Right lobe of liver (tissue), 6 donors: Measurements from ENCODE around the gene CCDC33. TPM values are rescaled to one million over a fixed set of nuclear protein-coding genes. Genes with fewer than 3 reads are reported as not detected.

Experiments used
- ATAC-seq, 4 donors: fragments of 200-7000 bp; cut with Tn5 transposase; one replicate each; pipeline ENCODE4 v1.9.1; 2020; ENCODE audit warnings: mild to moderate bottlenecking in 4 of 4, moderate library complexity in 4 of 4
- DNase-seq, 3 donors: peaks; one replicate each; pipeline ENCODE4 v3.0.0-alpha.2; 2020
- H3K27ac ChIP-seq, 3 donors: fragments of 200-600 bp; one replicate each; pipeline ENCODE4 v1.8.0; 2022
- H3K27me3 ChIP-seq, 2 donors: fragments of 200-600 bp; one replicate each; pipeline ENCODE4 v1.8.0; 2022
- H3K36me3 ChIP-seq, 4 donors: fragments of 200-600 bp; sonication (generic) in 1 of 4; one replicate each; pipeline versions ENCODE4 v1.5.1 to v1.8.0; 2017 to 2022; ENCODE audit warnings: control low read depth in 1 of 4
- H3K4me1 ChIP-seq, 4 donors: fragments of 200-600 bp; sonication (generic) in 1 of 4; one replicate each; pipeline versions ENCODE4 v1.5.1 to v1.8.0; 2017 to 2022; ENCODE audit warnings: control low read depth in 1 of 4
- H3K4me3 ChIP-seq, 3 donors: fragments of 200-600 bp; one replicate each; pipeline ENCODE4 v1.8.0; 2022
- H3K9me3 ChIP-seq, 4 donors: fragments of 200-600 bp; sonication (generic) in 1 of 4; one replicate each; pipeline versions ENCODE4 v1.5.1 to v1.8.0; 2017 to 2022; ENCODE audit warnings: control low read depth in 1 of 4
- POLR2A ChIP-seq: fragments of 450-650 bp; IDR thresholded peaks from one replicate; pipeline ENCODE4 v1.6.1; 2017; ENCODE audit warnings: antibody characterized with exemption, mild to moderate bottlenecking
- WGBS: methylation state at CpG from one replicate; pipeline ENCODE4 v1.1.6; 2018; ENCODE audit warnings: low coverage, low lambda C conversion rate; ENCODE audit not compliant: insufficient coverage; ENCODE audit errors: missing lambda C conversion rate; 5-methylcytosine and 5-hydroxymethylcytosine counted together
- intact Hi-C, 2 donors: fragments of 100-400 bp; cut with DNase I; formaldehyde crosslinking; loops; one replicate each; pipeline versions ENCODE4 v1.11.2 to v1.14.1; 2022
- total RNA-seq, 6 experiments: library from RNA; depleted of rRNA in 2 of 6; stranded (reverse); fragments of >200 nt in 2 of 6; fragmentation: NEBNext Ultra II Directional in 3 of 6; extraction: Animal tissue kit (Norgen Biotek cat#: 25700) in 3 of 6; gene quantifications; one replicate each; pipeline versions ENCODE4 v1.1.0 to v1.2.4, GENCODE V29; 2016 to 2023
- TF ChIP-seq, protein P1 (sequence below), 4 donors: fragments of 200-600 bp in 3 of 4; fragments of 450-650 bp in 1 of 4; IDR thresholded peaks; one replicate each; pipeline versions ENCODE4 v1.5.1 to v1.8.0; 2016 to 2022; ENCODE audit warnings: antibody characterized with exemption in 4 of 4, mild to moderate bottlenecking in 2 of 4
- donor health status: DM: no; HTN: yes; CAD: no.
- donor health status: DM: no; HTN: no; CAD: no.
- donor health status: DM: no; HTN: no; CAD: no.
- donor health status: DM: no; HTN: yes; CAD: no.
- donor health status: DM: no; HTN: yes; CAD: no.

Gene CCDC33
- total RNA-seq, 6 experiments from 2014 or later: not detected

DNA sequence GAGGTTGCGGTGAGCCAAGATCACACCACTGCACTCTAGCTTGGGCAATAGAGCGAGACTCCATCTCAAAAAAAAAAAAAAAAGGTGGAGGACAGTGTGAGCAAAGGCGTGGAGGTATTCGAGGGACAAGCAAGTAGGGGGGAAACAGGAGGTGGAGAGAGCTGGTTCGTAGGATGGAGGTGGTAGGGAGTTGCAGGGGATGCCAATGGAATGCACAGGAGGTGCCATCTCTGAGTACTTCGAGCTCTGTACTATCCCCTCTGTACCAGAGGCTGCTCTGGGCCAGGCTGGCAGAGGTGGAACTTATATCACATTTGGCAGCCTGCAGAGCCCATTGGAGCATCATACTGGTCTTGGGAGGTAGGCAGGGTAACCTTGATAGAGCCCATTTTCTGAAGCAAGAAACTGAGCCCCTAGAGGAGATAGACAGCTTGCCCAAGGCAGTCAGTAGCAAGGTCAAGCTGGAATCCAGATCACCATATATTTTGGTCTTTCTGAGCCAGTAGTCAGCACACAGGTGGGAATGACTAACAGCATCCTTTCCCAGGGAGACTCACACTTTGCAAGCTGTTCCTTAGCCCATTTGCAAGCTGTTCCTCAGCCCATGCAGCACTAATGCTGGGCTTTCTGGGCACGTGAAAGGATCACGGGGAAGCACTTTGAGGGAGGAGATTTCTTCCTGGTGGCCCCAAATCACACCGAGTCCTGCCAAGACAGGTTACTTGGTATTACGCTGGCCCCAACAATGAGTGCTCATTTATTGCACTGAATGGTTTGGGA is 9.2 kb upstream of the CCDC33 start:
- Histone ChIP-seq H3K9me3 (no peaks in the 10 kb centered on the region), H3K4me3 (no peak overlapping the region), H3K36me3 (no peaks in the 10 kb centered on the region), H3K27me3 (no peaks in the 10 kb centered on the region), H3K27ac (no peak overlapping the region), H3K4me1 (no peaks in the 10 kb centered on the region)
- intact Hi-C loops: loop anchor here in 1 of 2 donors (10.0 kb wide), 1 partner anchor 58 kb away; no protein-coding TSS in a partner anchor
- no peak for ATAC-seq
- WGBS: 50% methylated on average over 2 of the region's 10 CpGs
- TF ChIP-seq, protein P1, sequence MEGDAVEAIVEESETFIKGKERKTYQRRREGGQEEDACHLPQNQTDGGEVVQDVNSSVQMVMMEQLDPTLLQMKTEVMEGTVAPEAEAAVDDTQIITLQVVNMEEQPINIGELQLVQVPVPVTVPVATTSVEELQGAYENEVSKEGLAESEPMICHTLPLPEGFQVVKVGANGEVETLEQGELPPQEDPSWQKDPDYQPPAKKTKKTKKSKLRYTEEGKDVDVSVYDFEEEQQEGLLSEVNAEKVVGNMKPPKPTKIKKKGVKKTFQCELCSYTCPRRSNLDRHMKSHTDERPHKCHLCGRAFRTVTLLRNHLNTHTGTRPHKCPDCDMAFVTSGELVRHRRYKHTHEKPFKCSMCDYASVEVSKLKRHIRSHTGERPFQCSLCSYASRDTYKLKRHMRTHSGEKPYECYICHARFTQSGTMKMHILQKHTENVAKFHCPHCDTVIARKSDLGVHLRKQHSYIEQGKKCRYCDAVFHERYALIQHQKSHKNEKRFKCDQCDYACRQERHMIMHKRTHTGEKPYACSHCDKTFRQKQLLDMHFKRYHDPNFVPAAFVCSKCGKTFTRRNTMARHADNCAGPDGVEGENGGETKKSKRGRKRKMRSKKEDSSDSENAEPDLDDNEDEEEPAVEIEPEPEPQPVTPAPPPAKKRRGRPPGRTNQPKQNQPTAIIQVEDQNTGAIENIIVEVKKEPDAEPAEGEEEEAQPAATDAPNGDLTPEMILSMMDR (IDR thresholded peaks at IDR 0.05): no peak
- TF ChIP-seq POLR2A: no peak
- no peak for DNase-seq

DNA sequence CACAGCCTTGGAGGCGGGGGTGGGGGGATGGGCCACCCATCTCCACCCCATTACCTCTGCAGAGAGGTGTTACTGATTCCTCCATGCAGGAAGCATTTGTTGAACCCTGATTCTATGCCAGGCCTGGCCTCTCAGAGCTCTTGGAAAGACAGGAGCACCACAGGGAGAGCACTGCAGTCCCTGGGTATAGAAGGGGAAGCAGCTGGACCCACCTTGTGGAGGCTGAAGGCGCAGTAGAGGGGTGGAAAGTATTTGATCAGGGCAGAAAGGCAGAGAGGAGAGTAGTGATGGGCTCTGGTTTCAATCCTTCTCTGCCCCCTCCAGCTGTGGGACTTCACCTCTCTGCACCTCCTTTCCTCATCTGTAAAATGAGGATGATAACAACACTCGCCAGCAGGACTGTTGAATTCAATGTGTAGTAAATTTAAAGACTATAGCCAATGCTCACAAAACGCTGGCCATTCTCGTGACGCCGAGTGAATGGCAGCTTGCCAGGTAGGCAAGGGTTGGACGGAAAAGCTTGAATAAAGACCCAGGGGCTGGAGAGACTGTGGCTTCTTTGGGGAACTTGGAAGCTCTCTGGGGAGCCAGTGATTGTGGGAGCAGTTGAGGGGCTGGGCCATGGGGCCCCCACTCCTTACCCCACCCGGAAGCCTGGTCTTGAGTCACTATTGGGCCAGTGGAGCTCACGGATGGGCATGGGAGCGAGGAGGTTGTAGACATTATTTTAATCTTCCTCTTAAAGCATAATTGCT is 8.0 kb upstream of the CCDC33 start:
- DNase-seq (no peak), ATAC-seq (no peak)
- H3K27ac ChIP-seq: no peak overlapping the region
- TF ChIP-seq, protein P1 (IDR thresholded peaks at IDR 0.05): no peak
- no peak for TF ChIP-seq POLR2A
- intact Hi-C loops: loop anchor here in 1 of 2 donors (10.0 kb wide), 1 partner anchor 57 kb away; no protein-coding TSS in a partner anchor
- H3K4me3 ChIP-seq: no peak overlapping the region
- no peaks in the 10 kb centered on the region for H3K9me3 ChIP-seq
- no peaks in the 10 kb centered on the region for H3K4me1 ChIP-seq
- H3K27me3 ChIP-seq: no peaks in the 10 kb centered on the region
- 39% methylated on average over 8 of the region's 11 CpGs for WGBS
- H3K36me3 ChIP-seq: no peaks in the 10 kb centered on the region

DNA sequence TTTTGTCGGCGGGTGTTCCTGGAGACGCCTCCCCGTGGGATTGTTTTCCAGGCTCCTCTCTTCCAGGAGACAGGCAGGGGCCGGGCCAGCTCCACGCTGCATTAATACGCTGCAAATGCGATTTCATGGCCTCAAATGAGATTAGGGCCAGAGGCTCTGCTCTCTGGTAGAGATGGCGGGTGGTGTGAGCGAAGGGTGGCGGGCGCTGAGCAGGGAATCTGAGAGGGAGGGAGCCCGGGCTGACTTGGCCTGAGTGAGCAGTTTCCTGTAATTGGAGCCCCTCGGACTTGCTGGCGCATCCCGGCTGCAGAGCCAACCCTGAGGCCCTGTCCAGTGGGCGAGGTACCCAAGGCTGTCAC is 7.4 kb upstream of the CCDC33 start:
- Histone ChIP-seq H3K4me3 (no peak overlapping the region), H3K9me3 (no peaks in the 10 kb centered on the region), H3K4me1 (no peaks in the 10 kb centered on the region), H3K36me3 (no peaks in the 10 kb centered on the region), H3K27me3 (no peaks in the 10 kb centered on the region), H3K27ac (no peak overlapping the region)
- intact Hi-C loops: loop anchor here in 1 of 2 donors (10.0 kb wide), 1 partner anchor 56 kb away; no protein-coding TSS in a partner anchor
- WGBS: 43% methylated on average over 7 of the region's 17 CpGs
- no peak for DNase-seq
- TF ChIP-seq, protein P1 (IDR thresholded peaks at IDR 0.05): no peak
- no peak for TF ChIP-seq POLR2A
- no peak for ATAC-seq

DNA sequence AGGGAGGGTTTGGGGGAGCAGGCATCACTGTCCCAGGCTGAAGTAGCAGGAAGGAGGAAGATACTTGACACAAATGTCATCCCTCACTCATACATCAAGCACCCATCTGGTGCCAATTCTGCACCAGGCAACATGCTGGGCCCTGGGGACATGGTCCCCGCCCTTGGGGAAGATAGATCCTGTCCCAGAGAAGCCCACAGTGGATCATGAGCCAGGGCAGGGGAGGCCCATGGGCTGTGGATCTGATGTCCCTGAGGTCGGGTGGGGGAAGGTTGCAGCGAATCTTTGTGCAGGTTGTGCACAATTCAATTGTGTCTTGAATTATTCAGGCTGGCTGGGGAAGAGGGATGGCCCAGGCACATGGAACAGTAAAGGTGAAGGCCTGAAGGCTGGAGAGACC is 6.4 kb upstream of the CCDC33 start:
- DNase-seq (no peak), ATAC-seq (no peak)
- WGBS: 25% methylated on average over 1 of the region's 3 CpGs
- intact Hi-C loops: loop anchor here in 1 of 2 donors (10.0 kb wide), 1 partner anchor 55 kb away; no protein-coding TSS in a partner anchor
- Histone ChIP-seq H3K27me3 (no peaks in the 10 kb centered on the region), H3K4me3 (no peak overlapping the region), H3K4me1 (no peaks in the 10 kb centered on the region), H3K9me3 (no peaks in the 10 kb centered on the region), H3K36me3 (no peaks in the 10 kb centered on the region), H3K27ac (no peak overlapping the region)
- no peak for TF ChIP-seq POLR2A
- TF ChIP-seq, protein P1 (IDR thresholded peaks at IDR 0.05): no peak
